Hematopoietic multipotent progenitor cell (in vitro differentiated cells): ENCODE data around the gene C1orf198. TPM values are rescaled to one million over a fixed set of nuclear protein-coding genes. Genes with fewer than 3 reads are reported as not detected.
"Not testable (repeated sequence)": the region's sequence is repeated elsewhere in the genome, so short reads cannot be mapped to it uniquely, and the experiment has no call there.

ENCODE experiments used
- DNase-seq, 3 donors: peaks; one replicate each; pipeline ENCODE4 v3.0.0-alpha.2; 2011 to 2015; ENCODE audit warnings: low read depth in 2 of 3, low spot score in 2 of 3
- total RNA-seq: library from RNA; depleted of rRNA; stranded (reverse); fragments of >200 nt; gene quantifications from one replicate; pipeline ENCODE4 v1.2.3, GENCODE V29; 2012

The C1orf198 gene
- total RNA-seq, 1 donor, result 7.3 TPM

- DNase-seq, result no peak
Observed at GRCh38 chr1:230861970-230862595, 6.2 kb downstream of the C1orf198 start.

DNA sequence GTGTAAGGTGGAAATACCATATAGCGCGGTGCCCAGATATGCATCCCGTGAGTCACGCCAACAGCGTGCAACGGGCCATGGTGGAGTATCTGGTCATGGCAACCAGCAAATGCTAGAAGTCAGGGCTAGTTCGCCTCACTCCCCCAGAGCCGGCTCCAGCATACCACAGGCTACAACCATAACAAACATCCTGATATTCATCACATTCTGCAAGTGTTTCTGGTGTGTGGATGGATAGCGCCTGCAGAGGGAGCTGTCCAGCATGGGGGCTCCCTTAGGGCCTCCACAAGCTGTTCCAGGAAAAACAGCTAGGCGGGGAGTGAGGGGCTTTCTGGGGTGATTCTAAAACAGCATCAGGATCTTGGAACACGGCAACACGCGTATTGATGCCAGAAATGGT is 6.8 kb downstream of the C1orf198 start:
- DNase-seq, result no peak

- DNase-seq, result no peak
Observed at GRCh38 chr1:230860617-230861384, 7.5 kb downstream of the C1orf198 start.

DNA sequence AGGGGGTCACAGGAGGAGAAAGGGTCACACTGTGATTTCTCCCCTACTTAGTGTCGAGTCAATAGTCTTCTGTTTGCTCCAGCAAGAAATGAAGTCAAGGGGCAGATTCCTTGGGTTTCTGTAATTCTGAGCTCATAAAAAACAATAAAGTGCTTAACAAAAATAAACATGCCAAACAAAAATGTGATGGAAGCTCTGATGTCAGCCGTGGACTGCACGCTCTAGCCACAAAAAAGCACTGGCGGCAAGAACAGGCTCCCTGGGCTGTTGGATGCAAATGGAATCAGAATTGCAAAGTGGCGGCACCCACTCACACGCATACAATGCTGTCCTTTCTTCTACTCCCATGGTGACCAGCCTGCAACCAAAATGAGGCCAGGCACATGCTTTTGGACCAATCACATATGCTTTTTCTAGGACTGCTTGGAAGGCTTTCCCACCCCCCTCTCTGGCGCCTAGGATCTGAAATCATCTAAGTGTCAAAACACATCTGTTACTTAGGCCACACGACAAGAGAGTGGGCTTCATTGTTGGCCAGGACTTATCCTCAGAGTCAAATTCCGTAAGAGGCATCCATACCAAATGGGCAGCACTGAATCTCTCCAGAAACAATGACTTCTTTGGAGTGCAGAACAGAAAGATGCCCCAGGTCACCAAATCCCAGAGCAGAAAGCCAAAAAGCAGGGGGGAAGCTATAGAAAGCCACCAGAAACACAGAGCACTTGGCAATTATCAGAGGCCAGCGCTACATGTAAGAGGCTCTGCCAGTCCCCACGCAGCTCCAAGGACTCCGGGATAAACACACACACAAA is 9.2 kb downstream of the C1orf198 start:
- no peak for DNase-seq

DNA sequence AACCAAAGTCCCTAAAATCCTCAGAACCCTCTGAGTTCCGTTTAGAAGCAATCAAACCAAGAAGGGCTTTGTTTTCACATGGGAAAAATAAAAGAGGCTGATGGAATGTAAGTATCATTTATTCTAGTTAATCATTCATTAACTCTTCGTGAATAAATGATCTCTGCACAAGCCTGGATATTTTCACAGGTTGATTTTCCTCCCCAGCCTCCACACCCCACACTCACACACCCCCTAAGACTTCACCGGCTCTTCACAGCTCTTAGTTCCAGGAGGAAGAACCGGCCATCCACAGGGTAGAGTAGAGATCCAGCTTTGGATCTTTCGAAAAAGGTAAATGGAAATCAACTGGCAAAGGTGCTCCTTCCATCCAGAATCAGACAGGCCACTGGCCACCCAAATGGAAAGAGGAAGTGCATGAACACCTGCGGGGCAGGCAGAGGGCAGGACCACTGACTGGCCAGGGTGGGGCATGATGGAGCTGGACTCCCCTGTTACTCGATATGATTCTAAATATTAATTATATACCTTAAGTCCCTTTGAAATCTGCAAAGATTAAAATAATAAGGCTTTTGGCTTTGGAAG is 10.0 kb downstream of the C1orf198 start:
- no peak for DNase-seq

GRCh38 chr1:230857822-230858221 is 10.5 kb downstream of the C1orf198 start:
- no peak for DNase-seq

DNA sequence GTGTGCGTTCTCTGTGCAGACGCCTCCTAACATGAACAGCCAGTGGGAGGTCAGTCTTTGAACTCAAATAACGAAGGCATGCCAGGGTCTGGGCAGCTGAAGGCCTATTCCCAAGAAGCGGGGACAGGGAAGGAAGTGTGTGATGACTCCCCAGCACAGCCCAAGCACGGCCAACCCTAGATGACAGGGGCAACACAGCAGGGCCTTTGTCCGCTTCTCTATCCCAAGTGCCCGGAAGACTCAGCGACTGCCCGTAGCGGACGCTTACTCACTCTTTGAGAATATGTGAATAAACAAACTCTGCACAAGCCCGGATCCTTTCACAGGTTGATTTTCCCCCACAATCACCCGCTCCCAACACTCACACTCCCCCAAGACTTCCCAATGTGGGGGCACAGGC is 11.2 kb downstream of the C1orf198 start:
- DNase-seq, result no peak

- no peak for DNase-seq
Observed at GRCh38 chr1:230855886-230856285, 12.4 kb downstream of the C1orf198 start.

DNA sequence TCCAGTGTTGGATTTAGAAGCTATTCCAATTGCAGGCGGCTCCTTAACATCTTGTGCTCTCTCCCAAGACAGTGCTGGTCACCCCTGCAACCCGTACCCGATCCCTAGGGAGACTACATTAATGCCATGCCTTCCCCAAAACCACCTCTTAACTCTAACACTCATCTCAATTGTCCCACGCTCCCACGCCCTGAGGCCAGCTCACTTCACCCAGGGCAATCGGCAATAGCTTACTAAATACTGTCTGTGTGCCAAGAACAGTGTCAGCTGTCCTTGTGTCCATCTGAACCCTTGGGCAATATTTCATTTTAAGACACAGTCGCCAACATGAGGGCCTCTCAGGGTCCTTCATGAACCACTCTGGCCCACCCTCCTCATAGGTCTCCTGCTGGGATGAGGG is 13.9 kb downstream of the C1orf198 start:
- DNase-seq, result no peak

- DNase-seq, result no peak
Observed at GRCh38 chr1:230853731-230854130, 14.6 kb downstream of the C1orf198 start.

DNA sequence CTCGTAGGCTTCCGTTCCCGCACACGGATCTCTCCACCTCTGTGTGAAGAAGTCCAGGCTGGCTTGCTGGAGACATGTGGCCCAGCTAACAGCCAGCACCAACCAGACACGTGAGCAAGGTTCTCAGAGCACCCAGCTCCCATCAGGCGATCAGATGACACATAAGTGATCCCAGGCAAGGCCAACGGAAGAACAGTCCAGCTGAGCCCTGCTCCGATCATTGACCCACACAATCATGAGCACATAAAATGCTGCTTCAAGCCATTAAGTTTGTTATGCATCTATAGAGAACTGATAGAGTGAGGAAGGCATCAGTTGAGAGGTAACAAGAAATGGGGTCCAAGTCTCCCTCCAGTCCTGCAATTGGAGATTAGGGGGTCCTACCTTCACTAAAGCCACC is 15.4 kb downstream of the C1orf198 start:
- DNase-seq, result no peak

DNA sequence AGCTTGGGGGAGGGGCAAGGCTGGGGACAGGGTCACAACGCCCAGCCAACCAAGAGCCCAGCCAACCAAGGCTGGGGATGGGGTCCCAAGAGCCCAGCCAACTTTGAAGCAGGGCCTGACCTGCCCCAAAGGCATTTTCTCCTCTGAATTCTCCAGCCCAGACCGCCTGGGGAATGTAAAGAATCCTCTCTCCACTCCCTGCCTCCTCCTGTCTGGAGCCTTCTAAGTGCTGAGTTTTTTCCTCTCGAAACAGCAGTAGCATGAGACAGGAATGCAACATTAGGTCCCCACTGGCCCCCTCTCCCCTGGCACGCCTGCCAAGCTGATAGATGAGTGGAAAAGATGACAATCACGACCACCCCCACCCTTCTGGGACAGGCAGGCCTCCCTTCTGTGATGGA is 17.0 kb downstream of the C1orf198 start:
- DNase-seq, result no peak

GRCh38 chr1:230850547-230850946 is 17.8 kb downstream of the C1orf198 start:
- DNase-seq, result no peak

- no peak for DNase-seq
Observed at GRCh38 chr1:230849451-230850224, 18.7 kb downstream of the C1orf198 start.

DNA sequence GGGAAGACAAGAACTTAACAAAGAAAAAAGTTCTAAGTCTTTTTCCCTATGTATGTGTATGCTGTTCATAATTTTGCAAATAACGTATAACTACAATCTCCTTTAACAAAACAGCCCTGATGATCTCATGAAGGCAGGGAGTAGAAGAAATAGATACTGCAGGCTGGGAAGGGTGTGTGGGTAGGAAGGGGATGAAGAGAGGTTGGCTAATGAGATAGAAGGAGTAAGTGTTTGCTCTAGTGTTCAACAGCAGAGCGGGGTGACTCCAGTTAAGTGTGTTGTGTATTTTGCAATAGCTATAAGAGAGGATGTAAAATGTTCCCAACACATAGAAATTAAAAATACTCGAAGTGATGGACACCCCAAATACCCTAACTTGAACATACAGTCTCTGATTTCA is 20.1 kb downstream of the C1orf198 start:
- DNase-seq, result no peak

GRCh38 chr1:230845184-230845583 is 23.1 kb downstream of the C1orf198 start:
- not testable (repeated sequence) for DNase-seq

DNA sequence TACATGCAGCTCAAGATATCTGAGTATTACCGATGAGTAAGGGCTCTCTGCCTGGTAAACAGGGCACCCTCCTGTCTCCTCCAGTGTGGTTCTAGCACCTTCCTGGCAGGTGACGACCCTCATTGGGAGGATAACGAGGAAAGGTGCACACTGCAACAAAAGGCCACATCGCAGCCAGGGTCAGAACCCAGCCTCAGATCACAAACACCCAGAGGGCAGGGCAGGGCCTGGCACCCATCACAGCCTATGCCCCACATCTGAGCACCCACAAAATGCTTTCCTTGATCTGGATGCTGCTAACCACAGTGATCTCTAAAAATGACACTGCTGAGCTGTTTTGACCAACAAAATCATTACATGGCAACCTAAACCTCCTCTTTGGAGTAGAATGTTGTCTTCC is 23.8 kb downstream of the C1orf198 start:
- DNase-seq, result no peak

DNA sequence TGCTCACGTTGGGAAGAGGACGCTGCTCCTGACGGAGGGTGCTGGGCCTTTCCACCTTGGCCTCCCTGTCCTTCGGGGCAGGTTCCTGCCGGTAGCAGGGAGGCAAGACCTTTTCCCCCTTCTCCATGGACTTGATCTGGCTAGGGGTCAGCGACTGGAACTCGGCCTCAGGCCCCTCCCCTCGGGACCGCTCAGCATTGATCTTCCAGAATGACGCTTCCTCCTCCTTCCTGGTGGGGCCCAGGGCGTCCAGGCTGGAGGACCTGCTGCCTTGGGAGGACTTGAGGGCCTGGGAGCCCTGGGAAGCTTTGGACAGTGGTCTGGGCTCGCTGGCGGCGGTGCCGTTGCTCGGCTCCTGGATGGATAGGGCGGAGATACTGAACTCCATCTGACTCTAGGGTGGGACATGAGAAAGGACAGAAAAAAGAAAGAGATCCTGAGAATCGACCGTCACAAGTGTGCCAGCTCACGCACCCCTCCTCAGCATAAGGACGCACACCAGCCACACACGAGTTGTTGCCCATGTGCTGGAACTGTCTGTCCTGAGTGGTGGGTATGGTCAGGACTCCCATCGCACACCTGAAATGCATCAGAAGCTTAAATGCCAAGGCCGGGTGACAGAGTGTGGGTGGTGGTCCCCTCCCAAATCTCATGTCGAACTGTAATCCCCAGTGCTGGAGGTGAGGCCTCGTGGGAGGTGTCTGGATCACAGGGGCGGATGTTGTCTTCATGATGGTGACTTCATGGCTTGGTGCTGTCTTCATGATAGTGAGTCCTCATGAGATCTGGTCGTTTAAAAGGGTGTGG is 24.6 kb downstream of the C1orf198 start:
- no peak for DNase-seq

DNA sequence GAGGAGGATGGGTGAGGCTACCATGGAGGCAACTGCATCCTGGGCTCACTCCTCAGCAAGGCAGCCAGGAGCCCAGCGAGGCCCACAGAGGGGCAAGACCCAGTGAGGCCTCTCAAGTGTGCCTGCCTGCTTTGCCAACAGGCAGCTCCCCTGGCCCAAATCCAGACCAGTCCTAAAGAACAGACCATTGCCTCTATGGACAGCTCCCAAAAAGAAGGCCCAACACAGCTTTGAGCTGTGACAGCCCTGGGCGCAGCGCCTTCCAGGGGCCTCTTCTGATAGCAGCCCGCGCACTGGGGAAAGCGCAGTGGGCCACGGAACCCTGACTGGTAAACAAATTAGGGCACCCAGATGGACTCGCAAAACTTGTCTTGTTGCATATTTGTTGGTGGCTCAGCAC is 25.5 kb downstream of the C1orf198 start:
- no peak for DNase-seq

DNA sequence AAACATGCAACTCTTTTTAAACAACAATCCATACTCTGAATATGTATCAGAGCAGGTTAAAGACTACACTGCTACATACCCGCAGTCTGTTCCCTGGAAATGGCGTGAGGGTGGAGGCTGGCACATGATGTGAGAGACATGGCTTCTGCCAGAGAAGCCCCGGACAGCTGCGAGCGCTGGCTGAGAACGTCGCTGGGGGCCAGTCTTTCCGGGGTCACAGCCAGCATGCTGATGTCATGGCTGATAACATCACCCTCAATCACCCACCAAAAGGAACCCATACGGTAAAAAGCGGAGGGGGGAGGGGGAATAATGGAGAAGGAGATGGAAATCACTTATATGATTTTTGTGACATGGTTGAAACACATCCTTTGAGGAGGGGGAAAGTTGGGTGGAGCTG is 29.1 kb downstream of the C1orf198 start:
- no peak for DNase-seq
